ENCODE measurements around the gene MEAK7. TPM values are rescaled to one million over a fixed set of nuclear protein-coding genes. Genes with fewer than 3 reads are reported as not detected.

Gene MEAK7
- polyA plus RNA-seq, 3 donors: 2.5 to 5.0 (median 4.7) TPM

- Mint-ChIP-seq H3K4me3 (peak overlapping the region in 1 of 2 donors; percentile 79), H3K36me3 (peaks cover 0 to 2% of the 10 kb centered on the region in 2 donors), H3K9me3 (no peaks in the 10 kb centered on the region), H3K4me1 (peaks cover 26% of the 10 kb centered on the region), H3K27me3 (ENCODE audit: low read depth in 3 of 3) (peaks cover 0 to 8% (median 0%) of the 10 kb centered on the region in 3 donors), H3K27ac (peak overlapping the region in 4 of 7 donors; percentile 15 to 90 (median 62))
- Histone ChIP-seq H4K20me1 (ENCODE audit: insufficient read depth, low read length) (peaks cover 10% of the 10 kb centered on the region), H3K27ac (ENCODE audit: low read depth in 1 of 2, low read length in 2 of 2) (peak overlapping the region in 1 of 2 donors; percentile 27), H2AFZ (ENCODE audit: insufficient read depth, low read depth, low read length, poor library complexity, severe bottlenecking) (peak overlapping the region; percentile 71), H3K4me1 (ENCODE audit: control insufficient read depth in 1 of 2, insufficient read depth in 2 of 2, low read length in 2 of 2) (peaks cover 26 to 27% of the 10 kb centered on the region in 2 donors), H3K4me2 (replicated peaks; ENCODE audit: extremely low read depth, low read length, poor library complexity, severe bottlenecking) (peak overlapping the region; percentile 58), H3K9ac (ENCODE audit: insufficient read depth, low read length, poor library complexity, severe bottlenecking) (no peak overlapping the region), H3K36me3 (replicated peaks in 1 of 2; ENCODE audit: control insufficient read depth in 1 of 2, insufficient read depth in 2 of 2, low read length in 2 of 2) (no peaks in the 10 kb centered on the region), H3K79me2 (ENCODE audit: insufficient read depth, low read length) (no peaks in the 10 kb centered on the region), H3K4me3 (replicated peaks in 1 of 3; ENCODE audit: low read depth in 2 of 3, low read length in 3 of 3) (peak overlapping the region in 1 of 3 experiments; percentile 55), H3K27me3 (ENCODE audit: control insufficient read depth in 2 of 2, insufficient read depth in 2 of 2, low read length in 2 of 2) (no peaks in the 10 kb centered on the region), H3K9me3 (replicated peaks in 1 of 2; ENCODE audit: control insufficient read depth in 1 of 2, insufficient read depth in 1 of 2, low read length in 2 of 2) (no peaks in the 10 kb centered on the region)
- TF ChIP-seq CTCF (IDR thresholded peaks at IDR 0.05): no peak
- 71% methylated on average over 8 of the region's 14 CpGs for WGBS (ENCODE audit: insufficient coverage)
- DNase-seq: no peak
- intact Hi-C loops (cut with micrococcal nuclease): loop anchor here (5.0 kb wide), 2 partner anchors 63 to 213 kb away; no protein-coding TSS in a partner anchor
Measured at GRCh38 chr16:84514295-84514873, 9.9 kb upstream of the MEAK7 start.

- no peak overlapping the region for H3K9ac ChIP-seq (ENCODE audit: insufficient read depth, low read length, poor library complexity, severe bottlenecking)
- no peak overlapping the region for H2AFZ ChIP-seq (ENCODE audit: insufficient read depth, low read depth, low read length, poor library complexity, severe bottlenecking)
- peaks cover 26 to 27% of the 10 kb centered on the region in 2 donors for H3K4me1 ChIP-seq (ENCODE audit: control insufficient read depth in 1 of 2, insufficient read depth in 2 of 2, low read length in 2 of 2)
- no peak overlapping the region for H3K27ac Mint-ChIP-seq
- H3K36me3 ChIP-seq (replicated peaks in 1 of 2; ENCODE audit: control insufficient read depth in 1 of 2, insufficient read depth in 2 of 2, low read length in 2 of 2): no peaks in the 10 kb centered on the region
- H3K36me3 Mint-ChIP-seq: peaks cover 0 to 2% of the 10 kb centered on the region in 2 donors
- peaks cover 10% of the 10 kb centered on the region for H4K20me1 ChIP-seq (ENCODE audit: insufficient read depth, low read length)
- intact Hi-C loops (cut with micrococcal nuclease): loop anchor here (5.0 kb wide), 2 partner anchors 64 to 214 kb away; no protein-coding TSS in a partner anchor
- H3K4me1 Mint-ChIP-seq: peaks cover 26% of the 10 kb centered on the region
- H3K4me3 ChIP-seq (replicated peaks in 1 of 3; ENCODE audit: low read depth in 2 of 3, low read length in 3 of 3): no peak overlapping the region
- TF ChIP-seq CTCF (IDR thresholded peaks at IDR 0.05): no peak
- H3K79me2 ChIP-seq (ENCODE audit: insufficient read depth, low read length): no peaks in the 10 kb centered on the region
- 99% methylated on average over 9 of the region's 11 CpGs for WGBS (ENCODE audit: insufficient coverage)
- H3K27me3 Mint-ChIP-seq (ENCODE audit: low read depth in 3 of 3): peaks cover 0 to 6% (median 0%) of the 10 kb centered on the region in 3 donors
- H3K9me3 ChIP-seq (replicated peaks in 1 of 2; ENCODE audit: control insufficient read depth in 1 of 2, insufficient read depth in 1 of 2, low read length in 2 of 2): no peaks in the 10 kb centered on the region
- H3K27ac ChIP-seq (ENCODE audit: low read depth in 1 of 2, low read length in 2 of 2): no peak overlapping the region
- no peak overlapping the region for H3K4me3 Mint-ChIP-seq
- H3K9me3 Mint-ChIP-seq: no peaks in the 10 kb centered on the region
- H3K4me2 ChIP-seq (replicated peaks; ENCODE audit: extremely low read depth, low read length, poor library complexity, severe bottlenecking): no peak overlapping the region
- DNase-seq: no peak
- H3K27me3 ChIP-seq (ENCODE audit: control insufficient read depth in 2 of 2, insufficient read depth in 2 of 2, low read length in 2 of 2): no peaks in the 10 kb centered on the region
Measured at GRCh38 chr16:84513666-84514065, 9.2 kb upstream of the MEAK7 start.
